Subcutaneous adipose tissue (tissue), 4 donors: ENCODE data around the gene BHLHA9. TPM values are rescaled to one million over a fixed set of nuclear protein-coding genes. Genes with fewer than 3 reads are reported as not detected.

Experiments
- CTCF ChIP-seq: fragments of 450-650 bp; IDR thresholded peaks from one replicate; pipeline ENCODE4 v1.5.1; 2016; ENCODE audit warnings: low read depth, mild to moderate bottlenecking, control low read depth, antibody characterized with exemption, moderate library complexity
- total RNA-seq, 4 donors: library from RNA; depleted of rRNA; stranded (reverse); fragments of >200 nt; gene quantifications; one replicate each; pipeline ENCODE4 v1.1.0, GENCODE V29; 2016

Gene BHLHA9
- total RNA-seq, 4 donors from 2014 or later: not detected

DNA sequence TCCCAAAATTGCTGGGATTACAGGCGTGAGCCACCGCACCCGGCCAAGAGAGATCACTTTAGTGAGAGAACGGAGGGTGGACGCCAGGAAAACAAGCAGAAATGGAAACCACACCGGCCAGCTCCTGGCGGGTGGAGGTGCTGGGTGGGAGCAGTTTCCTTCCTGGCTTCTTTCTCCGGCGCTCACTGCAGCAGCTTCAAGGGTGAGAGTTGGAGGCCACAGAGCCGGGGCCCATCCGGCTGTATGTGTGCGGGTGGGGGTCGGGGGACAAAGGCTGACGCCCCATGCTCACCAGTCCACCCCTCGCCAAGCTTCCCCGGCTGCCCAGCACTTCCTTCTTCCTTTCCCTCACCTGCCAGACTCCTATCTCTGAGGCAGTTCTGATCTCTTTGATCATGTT lies 13.5 kb upstream of the BHLHA9 start:
- TF ChIP-seq CTCF: no peak

DNA sequence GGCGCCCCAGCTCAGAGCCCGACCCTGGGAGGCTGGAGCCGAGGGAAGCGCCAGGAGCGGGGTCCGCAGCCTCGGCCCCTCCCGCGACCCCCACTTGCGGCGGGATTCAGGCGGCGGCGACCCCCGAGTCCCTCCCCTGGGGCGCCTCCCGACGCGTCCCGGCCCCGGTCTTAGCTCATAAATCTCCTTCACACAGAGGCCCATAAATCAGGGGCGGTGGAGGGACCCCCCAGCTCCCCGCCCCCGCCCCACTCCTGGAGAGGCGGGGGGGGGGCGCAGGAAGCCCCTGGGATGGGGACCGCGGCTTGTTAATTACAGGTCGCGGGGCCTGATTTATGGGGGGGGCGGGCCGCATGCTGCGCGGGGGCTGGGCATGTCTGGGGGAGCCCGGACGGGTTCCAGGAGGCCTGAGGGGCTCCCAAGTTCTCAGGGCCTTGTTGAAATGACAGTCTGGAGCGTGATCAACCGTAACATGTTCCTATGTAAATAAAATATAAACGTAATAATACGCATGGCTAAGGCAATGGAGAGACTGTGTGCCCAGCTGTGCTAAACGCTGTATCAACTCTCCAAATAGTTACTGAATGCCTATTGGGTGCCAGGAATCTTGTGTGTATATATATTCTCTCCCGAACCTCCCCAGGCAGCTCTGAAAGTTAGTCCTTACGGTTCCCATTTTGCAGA lies 10.0 kb upstream of the BHLHA9 start:
- TF ChIP-seq CTCF: no peak

GRCh38 chr17:1260770-1261161 lies 9.5 kb upstream of the BHLHA9 start:
- no peak for TF ChIP-seq CTCF

DNA sequence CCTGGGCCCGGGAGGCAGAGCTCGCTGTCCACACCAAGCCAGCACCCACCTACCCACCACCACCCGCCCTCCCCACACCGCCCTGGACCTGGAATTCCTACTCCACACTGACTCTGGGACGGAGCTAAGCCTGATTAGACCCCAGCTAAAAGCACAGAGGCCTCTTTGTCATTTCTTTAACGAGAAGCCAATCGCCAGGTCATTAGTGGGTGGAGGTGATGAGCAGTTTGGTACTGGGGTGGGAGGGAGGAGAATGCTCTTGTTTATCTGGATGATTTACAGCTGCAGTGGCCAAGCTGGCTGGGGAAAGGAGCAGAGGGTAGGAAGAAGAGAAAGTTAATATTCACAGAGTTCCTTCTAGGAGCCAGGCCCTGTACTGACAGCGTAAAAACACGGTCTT lies 6.0 kb upstream of the BHLHA9 start:
- TF ChIP-seq CTCF: no peak

DNA sequence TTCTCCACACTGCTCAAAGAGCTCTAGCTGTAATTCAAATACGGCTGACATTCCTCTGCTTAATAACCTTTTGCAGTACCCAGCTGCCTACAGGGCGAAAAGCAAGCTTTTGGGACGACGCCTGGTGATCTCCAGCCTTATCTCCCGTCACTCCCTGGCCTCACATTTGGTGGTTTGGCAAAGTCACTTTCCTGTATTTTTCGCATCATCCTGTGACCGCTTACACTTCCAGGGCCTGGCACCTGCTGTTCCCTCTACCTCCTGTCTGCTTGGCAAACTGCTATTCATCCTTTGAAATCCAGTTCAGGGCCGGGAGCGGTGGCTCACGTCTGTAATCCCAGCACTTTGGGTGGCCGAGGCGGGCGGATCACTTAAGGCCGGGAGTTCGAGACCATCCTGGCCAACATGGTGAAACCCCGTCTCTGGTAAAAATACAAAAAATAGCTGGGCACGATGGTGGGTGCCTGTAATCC lies 2.7 kb upstream of the BHLHA9 start:
- no peak for TF ChIP-seq CTCF

DNA sequence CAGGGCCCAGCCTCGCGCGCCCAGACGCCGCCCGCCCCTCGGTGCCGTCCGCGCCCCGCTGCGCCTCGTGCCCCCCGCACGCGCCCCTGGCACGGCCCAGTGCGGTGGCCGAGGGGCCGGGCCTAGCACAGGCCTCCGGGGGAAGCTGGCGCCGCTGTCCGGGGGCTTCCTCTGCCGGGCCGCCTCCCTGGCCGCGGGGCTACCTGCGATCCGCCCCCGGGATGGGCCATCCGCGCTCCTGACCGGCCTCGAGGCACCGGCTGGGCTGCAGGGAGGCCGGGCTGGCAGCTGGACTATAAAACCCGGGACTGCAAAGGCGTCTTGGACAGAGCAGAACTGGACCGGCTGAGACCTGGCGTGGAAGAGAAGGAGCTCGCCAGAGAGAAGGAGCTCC lies 783 bp downstream of the BHLHA9 start:
- no peak for TF ChIP-seq CTCF

DNA sequence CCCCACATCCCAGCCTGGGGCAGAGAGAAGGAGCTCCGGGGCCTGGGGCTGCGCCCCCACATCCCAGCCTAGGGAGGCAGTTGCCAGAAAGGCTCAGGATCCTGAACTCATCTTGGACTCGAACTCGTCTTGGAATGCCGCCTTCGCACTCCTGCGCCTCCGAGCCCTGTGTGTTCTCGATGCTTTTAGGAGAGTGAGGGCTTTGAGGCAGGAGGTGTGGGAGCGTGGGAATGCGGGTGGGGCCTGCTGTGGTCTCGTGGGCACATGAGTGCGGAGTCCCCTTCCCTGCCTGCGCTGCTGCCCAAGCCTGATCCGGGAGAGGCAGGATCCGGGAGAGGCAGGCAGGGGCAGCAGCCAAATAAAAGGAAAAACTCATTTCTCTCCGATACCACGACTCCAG lies 1.2 kb downstream of the BHLHA9 start:
- TF ChIP-seq CTCF: no peak
